ENCODE measurements around the gene CTBP2. TPM values are rescaled to one million over a fixed set of nuclear protein-coding genes. Genes with fewer than 3 reads are reported as not detected.

CTBP2 gene
- total RNA-seq, 2 donors from 2014 or later = 107 to 142 TPM

Small RNA genes lying within 50 kb of the gene (microRNA-seq; reads per million reads assigned to microRNA genes)
- gene MIR4296 = 0 reads per million in 2 donors

Other genes with a start within 250 kb of the CTBP2 start
- gene ZRANB1, start 218.4 kb downstream of the CTBP2 start, total RNA-seq = 10 to 100 TPM; 10.6 to 13.6 TPM

Data from left colon (tissue), 2 donors.